NCI-H2196 (cell line): Measurements from ENCODE around the gene PCDHB13.
A peak's percentile ranks its signal among the peaks of the same experiment; 100 is the strongest.
"Not testable (repeated sequence)": the region's sequence is repeated elsewhere in the genome, so short reads cannot be mapped to it uniquely, and the experiment has no call there.

Experiments
- DNase-seq: peaks from one replicate; lab custom pipeline; 2025; ENCODE audit not compliant: unreplicated experiment; lab: John Stamatoyannopoulos, UW

The PCDHB13 gene

DNA sequence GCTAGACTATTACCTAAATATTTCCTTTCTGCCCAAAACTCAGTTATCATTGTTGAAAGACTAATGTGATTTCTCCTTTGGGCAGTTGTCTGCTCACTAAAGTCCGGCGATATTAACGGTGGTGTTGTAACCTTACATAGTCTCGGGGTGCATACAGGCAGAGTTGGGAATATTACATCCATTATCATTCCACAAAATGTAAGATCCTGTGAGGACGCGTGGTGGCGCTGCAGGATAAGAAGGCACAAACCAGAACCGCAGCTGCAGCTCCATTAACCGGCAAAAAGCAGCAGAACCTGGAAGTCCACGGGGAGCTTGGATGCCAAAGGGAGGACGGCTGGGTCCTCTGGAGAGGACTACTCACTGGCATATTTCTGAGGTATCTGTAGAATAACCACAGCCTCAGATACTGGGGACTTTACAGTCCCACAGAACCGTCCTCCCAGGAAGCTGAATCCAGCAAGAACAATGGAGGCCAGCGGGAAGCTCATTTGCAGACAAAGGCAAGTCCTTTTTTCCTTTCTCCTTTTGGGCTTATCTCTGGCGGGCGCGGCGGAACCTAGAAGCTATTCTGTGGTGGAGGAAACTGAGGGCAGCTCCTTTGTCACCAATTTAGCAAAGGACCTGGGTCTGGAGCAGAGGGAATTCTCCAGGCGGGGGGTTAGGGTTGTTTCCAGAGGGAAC is at the start of gene PCDHB13:
Gene PCDHB13 (plus strand): TSS at position 264 of the 684 bp plus-strand sequence. CDS start 205 bp downstream, at position 469.
- not testable (repeated sequence) for DNase-seq

DNA sequence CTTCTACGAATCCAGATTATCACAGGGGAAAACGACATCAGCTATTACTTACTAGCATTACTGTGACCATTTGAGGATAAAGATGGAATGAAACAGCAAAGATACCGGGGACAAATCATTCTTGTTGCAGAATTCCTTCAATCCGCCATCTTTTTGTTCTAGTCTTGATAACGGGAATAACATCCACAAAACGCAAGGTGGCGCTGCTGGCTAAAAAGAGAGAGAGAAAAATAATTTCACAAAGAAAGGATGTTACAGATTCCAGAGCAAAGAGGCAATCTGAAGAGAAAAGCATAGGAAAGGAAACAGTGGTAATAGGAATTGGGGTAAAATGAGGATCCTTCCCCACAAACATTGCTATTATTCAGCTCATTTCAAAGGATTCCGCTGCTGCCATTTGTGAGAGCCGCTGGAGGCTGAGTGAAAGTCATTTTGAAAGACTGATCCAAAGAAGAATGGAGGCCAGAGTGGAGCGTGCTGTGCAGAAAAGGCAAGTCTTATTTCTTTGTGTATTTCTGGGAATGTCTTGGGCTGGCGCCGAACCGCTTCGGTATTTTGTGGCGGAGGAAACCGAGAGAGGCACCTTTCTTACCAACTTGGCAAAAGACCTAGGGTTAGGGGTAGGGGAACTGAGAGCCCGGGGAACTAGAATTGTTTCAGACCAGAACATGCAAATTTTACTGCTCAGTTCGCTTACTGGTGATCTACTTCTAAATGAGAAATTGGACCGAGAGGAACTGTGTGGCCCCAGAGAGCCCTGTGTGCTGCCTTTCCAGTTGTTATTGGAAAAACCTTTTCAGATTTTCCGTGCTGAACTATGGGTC is 41.1 kb upstream of the PCDHB13 start, which contains the start of gene PCDHB7:
Gene PCDHB7 (plus strand): TSS at position 264 of the 824 bp plus-strand sequence. CDS start 192 bp downstream, at position 456.
- peak; percentile 42 for DNase-seq

DNA sequence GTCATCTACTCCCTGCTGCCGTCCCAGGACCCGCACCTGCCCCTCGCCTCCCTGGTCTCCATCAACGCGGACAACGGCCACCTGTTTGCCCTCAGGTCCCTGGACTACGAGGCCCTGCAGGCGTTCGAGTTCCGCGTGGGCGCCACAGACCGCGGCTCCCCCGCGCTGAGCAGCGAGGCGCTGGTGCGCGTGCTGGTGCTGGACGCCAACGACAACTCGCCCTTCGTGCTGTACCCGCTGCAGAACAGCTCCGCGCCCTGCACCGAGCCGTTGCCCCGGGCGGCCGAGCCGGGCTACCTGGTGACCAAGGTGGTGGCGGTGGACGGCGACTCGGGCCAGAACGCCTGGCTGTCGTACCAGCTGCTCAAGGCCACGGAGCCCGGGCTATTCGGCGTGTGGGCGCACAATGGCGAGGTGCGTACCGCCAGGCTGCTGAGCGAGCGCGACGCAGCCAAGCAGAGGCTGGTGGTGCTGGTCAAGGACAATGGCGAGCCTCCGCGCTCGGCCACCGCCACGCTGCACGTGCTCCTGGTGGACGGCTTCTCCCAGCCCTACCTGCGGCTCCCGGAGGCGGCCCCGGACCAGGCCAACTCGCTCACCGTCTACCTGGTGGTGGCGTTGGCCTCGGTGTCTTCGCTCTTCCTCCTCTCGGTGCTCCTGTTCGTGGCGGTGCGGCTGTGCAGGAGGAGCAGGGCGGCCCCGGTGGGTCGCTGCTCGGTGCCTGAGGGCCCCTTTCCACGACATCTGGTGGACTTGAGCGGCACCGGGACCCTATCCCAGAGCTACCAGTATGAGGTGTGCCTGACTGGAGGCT is 39.2 kb upstream of the PCDHB13 start:
- not testable (repeated sequence) for DNase-seq

DNA sequence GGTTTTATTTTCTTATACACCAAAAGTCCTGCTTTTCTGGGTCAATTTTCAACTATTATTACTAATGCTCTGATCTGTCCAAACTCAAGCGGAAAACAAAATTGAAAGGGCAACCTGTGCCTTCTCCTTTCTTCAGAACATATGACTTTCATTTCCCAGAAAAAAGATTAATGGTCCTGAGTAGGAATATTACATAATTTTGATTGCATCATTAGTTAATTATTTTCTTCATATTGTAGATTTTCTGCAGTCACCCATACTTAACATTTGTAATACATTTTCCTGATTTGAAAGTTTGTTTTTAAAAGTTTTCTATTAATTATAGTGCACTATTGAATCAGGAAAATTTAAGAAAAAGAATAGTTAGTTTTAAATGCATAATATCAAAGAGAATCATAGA is 37.8 kb upstream of the PCDHB13 start:
- DNase-seq = no peak

DNA sequence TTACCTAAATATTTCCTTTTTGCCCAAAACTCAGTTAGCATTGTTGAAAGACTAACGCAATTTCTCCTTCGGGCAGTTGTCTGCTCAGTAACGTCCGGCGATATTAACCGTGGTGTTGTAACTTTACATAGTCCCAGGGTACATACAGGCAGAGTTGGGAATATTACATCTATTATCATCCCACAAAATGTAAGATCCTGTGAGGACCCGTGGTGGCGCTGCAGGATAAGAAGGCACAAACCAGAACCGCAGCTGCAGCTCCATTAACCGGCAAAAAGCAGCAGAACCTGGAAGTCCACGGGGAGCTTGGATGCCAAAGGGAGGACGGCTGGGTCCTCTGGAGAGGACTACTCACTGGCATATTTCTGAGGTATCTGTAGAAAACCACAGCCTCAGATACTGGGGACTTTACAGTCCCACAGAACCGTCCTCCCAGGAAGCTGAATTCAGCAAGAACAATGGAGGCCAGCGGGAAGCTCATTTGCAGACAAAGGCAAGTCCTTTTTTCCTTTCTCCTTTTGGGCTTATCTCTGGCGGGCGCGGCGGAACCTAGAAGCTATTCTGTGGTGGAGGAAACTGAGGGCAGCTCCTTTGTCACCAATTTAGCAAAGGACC is 36.0 kb upstream of the PCDHB13 start, which contains the start of gene PCDHB8:
Gene PCDHB8 (plus strand): TSS at position 214 of the 615 bp plus-strand sequence. CDS start 245 bp downstream, at position 459.
- DNase-seq = peak; percentile 52

DNA sequence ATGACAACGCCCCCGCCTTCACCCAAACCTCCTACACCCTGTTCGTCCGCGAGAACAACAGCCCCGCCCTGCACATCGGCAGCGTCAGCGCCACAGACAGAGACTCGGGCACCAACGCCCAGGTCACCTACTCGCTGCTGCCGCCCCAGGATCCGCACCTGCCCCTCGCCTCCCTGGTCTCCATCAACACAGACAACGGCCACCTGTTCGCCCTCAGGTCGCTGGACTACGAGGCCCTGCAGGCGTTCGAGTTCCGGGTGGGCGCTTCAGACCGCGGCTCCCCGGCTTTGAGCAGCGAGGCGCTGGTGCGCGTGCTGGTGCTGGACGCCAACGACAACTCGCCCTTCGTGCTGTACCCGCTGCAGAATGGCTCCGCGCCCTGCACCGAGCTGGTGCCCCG is 34.3 kb upstream of the PCDHB13 start:
- DNase-seq = not testable (repeated sequence)

DNA sequence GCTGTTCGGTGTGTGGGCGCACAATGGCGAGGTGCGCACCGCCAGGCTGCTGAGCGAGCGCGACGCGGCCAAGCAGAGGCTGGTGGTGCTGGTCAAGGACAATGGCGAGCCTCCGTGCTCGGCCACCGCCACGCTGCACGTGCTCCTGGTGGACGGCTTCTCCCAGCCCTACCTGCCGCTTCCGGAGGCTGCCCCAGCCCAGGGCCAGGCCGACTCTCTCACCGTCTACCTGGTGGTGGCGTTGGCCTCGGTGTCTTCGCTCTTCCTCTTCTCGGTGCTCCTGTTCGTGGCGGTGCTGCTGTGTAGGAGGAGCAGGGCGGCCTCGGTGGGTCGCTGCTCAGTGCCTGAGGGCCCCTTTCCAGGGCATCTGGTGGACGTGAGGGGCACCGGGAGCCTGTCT is 33.8 kb upstream of the PCDHB13 start:
- not testable (repeated sequence) for DNase-seq

DNA sequence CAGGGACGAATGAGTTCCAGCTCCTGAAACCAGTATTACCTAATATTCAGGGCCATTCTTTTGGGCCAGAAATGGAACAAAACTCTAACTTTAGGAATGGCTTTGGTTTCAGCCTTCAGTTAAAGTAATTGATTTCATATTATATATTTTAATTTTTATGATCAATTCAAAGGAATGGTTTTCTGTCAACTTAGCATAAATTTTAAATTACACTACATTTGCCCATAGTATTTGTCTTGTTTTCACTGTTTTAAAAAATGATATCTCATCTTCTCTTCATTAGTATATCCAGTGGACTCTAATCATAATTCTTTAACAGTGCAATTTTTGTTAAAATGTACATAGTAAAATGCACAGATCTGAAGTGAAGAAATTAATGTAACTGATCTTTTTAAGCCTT is 33.4 kb upstream of the PCDHB13 start:
- no peak for DNase-seq

DNA sequence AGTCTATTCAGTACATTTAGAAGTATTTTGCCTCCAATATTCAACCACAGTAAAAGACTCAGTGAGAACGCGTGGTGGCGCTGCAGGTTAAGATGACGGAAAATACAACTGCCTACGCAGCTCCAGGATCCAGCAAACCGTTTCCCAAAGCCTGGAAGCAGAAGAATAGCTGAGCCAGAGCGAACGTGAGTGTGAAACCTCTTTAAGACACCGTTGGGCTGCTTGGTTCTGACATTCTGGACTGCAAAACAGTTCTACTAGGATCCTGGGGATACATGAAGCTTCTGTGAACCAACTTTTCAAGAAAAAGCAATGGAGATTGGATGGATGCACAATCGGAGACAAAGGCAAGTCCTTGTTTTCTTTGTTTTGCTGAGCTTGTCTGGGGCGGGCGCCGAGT is 31.5 kb upstream of the PCDHB13 start, which contains the start of gene PCDHB16:
Gene PCDHB16 (plus strand): TSS at position 140 of the 400 bp plus-strand sequence. CDS start 173 bp downstream, at position 313.
- DNase-seq = no peak

DNA sequence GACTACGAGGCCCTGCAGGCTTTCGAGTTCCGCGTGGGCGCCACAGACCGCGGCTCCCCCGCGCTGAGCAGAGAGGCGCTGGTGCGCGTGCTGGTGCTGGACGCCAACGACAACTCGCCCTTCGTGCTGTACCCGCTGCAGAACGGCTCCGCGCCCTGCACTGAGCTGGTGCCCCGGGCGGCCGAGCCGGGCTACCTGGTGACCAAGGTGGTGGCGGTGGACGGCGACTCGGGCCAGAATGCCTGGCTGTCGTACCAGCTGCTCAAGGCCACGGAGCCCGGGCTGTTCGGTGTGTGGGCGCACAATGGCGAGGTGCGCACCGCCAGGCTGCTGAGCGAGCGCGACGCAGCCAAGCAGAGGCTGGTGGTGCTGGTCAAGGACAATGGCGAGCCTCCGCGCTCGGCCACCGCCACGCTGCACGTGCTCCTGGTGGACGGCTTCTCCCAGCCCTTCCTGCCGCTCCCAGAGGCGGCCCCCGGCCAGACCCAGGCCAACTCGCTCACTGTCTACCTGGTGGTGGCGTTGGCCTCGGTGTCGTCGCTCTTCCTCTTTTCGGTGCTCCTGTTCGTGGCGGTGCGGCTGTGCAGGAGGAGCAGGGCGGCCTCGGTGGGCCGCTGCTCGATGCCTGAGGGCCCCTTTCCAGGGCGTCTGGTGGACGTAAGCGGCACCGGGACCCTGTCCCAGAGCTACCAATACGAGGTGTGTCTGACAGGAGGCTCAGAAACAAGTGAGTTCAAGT is 29.4 kb upstream of the PCDHB13 start:
- DNase-seq = not testable (repeated sequence)

DNA sequence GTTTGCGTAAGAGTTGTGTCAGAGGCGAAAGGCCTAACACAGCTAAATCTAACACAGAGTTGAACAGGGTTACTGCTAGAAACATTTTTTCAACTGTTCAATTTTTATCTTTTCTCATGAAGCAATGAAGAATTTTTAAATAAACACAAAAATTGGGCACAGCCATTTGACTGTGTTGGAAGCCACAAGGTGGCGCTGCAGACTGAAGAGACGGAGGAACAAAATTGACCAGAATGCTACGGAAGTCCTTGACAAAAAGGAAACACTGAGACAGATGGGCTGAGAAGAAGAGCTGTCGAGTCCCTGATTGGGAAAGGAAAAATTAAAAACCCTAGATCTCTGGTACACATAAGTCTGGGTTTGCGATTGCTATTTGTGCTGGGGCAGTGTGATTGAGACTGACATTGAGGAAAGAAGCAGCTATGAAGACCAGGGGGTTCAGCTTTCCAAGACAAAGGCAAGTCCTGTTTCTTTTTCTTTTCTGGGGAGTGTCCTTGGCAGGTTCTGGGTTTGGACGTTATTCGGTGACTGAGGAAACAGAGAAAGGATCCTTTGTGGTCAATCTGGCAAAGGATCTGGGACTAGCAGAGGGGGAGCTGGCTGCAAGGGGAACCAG is 26.7 kb upstream of the PCDHB13 start, which contains the start of gene PCDHB9:
Gene PCDHB9 (plus strand): TSS at position 265 of the 616 bp plus-strand sequence. CDS start 158 bp downstream, at position 423.
- DNase-seq = no peak

DNA sequence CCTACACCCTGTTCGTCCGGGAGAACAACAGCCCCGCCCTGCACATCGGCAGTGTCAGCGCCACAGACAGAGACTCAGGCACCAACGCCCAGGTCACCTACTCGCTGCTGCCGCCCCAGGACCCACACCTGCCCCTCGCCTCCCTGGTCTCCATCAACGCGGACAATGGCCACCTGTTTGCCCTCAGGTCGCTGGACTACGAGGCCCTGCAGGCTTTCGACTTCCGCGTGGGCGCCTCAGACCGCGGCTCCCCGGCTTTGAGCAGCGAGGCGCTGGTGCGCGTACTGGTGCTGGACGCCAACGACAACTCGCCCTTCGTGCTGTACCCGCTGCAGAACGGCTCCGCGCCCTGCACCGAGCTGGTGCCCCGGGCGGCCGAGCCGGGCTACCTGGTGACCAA is 25.0 kb upstream of the PCDHB13 start:
- DNase-seq = not testable (repeated sequence)

DNA sequence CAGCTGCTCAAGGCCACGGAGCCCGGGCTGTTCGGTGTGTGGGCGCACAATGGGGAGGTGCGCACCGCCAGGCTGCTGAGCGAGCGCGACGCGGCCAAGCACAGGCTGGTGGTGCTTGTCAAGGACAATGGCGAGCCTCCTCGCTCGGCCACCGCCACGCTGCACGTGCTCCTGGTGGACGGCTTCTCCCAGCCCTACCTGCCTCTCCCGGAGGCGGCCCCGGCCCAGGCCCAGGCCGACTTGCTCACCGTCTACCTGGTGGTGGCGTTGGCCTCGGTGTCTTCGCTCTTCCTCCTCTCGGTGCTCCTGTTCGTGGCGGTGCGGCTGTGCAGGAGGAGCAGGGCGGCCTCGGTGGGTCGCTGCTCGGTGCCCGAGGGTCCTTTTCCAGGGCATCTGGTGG is 24.6 kb upstream of the PCDHB13 start:
- DNase-seq = not testable (repeated sequence)

DNA sequence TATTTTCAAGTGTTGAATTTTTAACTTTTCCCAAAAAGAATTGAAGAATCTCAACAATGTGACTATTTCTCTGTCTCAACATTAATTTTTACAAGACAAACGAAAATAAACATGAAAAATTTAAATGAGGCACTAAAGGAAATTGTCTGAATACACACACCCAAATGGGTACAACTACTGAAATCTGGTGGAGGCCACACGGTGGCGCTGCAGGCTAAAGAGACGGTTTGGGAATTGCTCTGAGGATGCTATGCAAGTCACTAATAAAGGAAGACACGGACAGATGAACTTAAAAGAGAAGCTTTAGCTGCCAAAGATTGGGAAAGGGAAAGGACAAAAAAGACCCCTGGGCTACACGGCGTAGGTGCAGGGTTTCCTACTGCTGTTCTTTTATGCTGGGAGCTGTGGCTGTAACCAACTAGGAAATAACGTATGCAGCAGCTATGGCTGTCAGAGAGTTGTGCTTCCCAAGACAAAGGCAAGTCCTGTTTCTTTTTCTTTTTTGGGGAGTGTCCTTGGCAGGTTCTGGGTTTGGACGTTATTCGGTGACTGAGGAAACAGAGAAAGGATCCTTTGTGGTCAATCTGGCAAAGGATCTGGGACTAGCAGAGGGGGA is 21.5 kb upstream of the PCDHB13 start, which contains the start of gene PCDHB10:
Gene PCDHB10 (plus strand): TSS at position 244 of the 616 bp plus-strand sequence. CDS start 200 bp downstream, at position 444.
- no peak for DNase-seq

DNA sequence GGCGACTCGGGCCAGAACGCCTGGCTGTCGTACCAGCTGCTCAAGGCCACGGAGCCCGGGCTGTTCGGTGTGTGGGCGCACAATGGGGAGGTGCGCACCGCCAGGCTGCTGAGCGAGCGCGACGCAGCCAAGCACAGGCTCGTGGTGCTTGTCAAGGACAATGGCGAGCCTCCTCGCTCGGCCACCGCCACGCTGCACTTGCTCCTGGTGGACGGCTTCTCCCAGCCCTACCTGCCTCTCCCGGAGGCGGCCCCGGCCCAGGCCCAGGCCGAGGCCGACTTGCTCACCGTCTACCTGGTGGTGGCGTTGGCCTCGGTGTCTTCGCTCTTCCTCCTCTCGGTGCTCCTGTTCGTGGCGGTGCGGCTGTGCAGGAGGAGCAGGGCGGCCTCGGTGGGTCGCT is 19.4 kb upstream of the PCDHB13 start:
- not testable (repeated sequence) for DNase-seq

DNA sequence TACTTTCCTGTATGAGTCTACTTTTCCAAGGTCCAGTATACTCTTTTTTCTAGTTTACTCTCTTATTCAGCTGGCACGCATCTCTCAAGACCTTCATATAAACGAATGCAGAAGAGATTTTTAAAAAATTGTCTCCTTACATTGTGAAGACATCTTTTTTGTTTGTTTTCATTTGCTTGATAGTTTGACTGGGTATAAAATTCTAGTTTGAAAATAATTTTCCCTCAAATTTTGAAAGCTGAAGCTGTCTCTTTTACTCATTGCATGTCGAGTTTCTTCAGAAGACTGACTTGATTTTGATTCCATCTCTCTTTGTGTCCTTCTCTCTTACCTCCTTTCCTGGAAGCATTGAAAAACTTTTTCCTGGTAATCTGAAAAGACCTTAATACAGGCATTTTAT is 17.4 kb upstream of the PCDHB13 start:
- no peak for DNase-seq

DNA sequence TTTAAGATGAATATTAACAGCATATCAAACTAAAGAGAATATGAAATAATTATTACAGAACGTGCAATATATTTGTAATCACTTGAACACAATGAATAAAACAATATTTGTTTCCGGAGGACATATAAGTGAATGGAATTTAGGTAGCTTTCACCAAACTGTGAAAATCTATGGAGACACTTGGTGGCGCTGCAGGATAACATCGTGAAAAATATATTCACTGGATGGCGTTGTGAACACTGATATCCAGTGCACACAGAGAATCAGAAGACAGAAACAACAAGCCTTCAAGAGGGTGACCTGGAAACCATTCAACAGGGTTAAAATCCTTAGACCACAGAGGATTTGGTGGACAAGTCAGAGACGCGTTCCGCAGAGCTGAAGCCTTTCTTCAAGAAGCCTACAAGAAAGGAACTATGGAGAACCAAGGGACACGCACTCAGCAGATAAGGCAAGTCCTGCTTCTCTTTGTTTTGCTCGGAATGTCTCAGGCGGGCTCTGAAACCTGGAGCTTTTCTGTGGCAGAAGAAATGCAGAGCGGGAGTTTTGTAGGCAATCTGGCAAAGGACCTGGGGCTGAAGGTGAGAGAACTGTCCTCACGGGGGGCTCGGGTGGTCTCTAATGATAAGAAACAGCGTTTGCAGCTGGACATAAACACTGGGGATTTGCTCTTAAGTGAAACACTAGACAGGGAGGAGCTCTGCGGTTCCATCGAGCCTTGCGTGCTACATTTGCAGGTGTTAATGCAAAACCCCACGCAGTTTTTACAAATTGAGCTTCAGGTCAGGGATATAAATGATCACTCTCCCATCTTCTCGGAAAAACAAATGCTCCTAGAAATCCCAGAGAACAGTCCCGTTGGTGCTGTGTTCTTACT is 14.1 kb upstream of the PCDHB13 start, which contains the start of gene PCDHB11:
Gene PCDHB11 (plus strand): TSS at position 269 of the 877 bp plus-strand sequence. CDS start 148 bp downstream, at position 417.
- DNase-seq = peak; percentile 7
